H1 (cell line): ENCODE data around the gene IL6ST. TPM values are rescaled to one million over a fixed set of nuclear protein-coding genes. Genes with fewer than 3 reads are reported as not detected.

Experiments used
- CTCF ChIA-PET: fragments of 300-600 bp; sonication (Branson Sonifier 250); formaldehyde crosslinking; loops from one replicate; lab custom pipeline; 2021; ENCODE audit not compliant: partially characterized antibody; lab: Charles Lee
- POLR2A ChIA-PET: fragments of 300-600 bp; sonication (Branson Sonifier 250); formaldehyde crosslinking; loops from one replicate; lab custom pipeline; 2021; ENCODE audit warnings: inconsistent platforms; ENCODE audit not compliant: partially characterized antibody; lab: Charles Lee
- DNase-seq, 2 experiments: peaks; one replicate each; pipeline versions ENCODE4 v3.0.0 to v3.0.0-alpha.2; 2010 to 2022; ENCODE audit warnings: low spot score in 2 of 2, low read depth in 1 of 2, mixed read lengths in 1 of 2
- FAIRE-seq: peaks from 2 replicates; lab custom pipeline; 2011; peaks lifted over from hg19 to GRCh38; lab: Jason Lieb, UNC
- H2AFZ ChIP-seq: 2 replicates; pipeline ENCODE4 v1.8.1; 2012; ENCODE audit warnings: low read length, inconsistent platforms
- H2AK5ac ChIP-seq: 2 replicates; pipeline ENCODE4 v1.6.1; 2013; ENCODE audit warnings: low read depth, low read length
- H2BK120ac ChIP-seq: replicated peaks from 2 replicates; pipeline ENCODE3; 2013; ENCODE audit warnings: low read depth, low read length, inconsistent platforms
- H2BK12ac ChIP-seq: 2 replicates; pipeline ENCODE4 v1.6.1; 2013; ENCODE audit warnings: low read depth, low read length
- H2BK15ac ChIP-seq: 2 replicates; pipeline ENCODE4 v1.6.1; 2013; ENCODE audit warnings: low read length
- H2BK20ac ChIP-seq: 2 replicates; pipeline ENCODE4 v1.6.1; 2013; ENCODE audit warnings: low read length
- H2BK5ac ChIP-seq: 2 replicates; pipeline ENCODE4 v1.6.1; 2013; ENCODE audit warnings: low read depth, low read length
- H3K14ac ChIP-seq: 2 replicates; pipeline ENCODE4 v1.6.1; 2013; ENCODE audit warnings: inconsistent platforms; ENCODE audit not compliant: insufficient read length
- H3K18ac ChIP-seq: 2 replicates; pipeline ENCODE4 v1.6.1; 2013; ENCODE audit warnings: low read length; ENCODE audit errors: extremely low read depth
- H3K23ac ChIP-seq: 2 replicates; pipeline ENCODE4 v1.6.1; 2013; ENCODE audit warnings: inconsistent platforms; ENCODE audit not compliant: insufficient read length
- H3K23me2 ChIP-seq: 2 replicates; pipeline ENCODE4 v1.6.1; 2013; ENCODE audit warnings: low read depth, low read length
- H3K27ac ChIP-seq: 2 replicates; pipeline ENCODE4 v1.6.1; 2011; ENCODE audit warnings: low read depth, low read length, inconsistent platforms
- H3K27me3 ChIP-seq, 4 experiments: replicated peaks in 1 of 4; 1 replicate in 1 of 4; 2 replicates in 3 of 4; pipeline versions ENCODE4 v1.6.1 to v1.8.1; 2011 to 2013; ENCODE audit warnings: low read length in 3 of 4, mild to moderate bottlenecking in 3 of 4, inconsistent platforms in 2 of 4, mixed read lengths in 2 of 4, moderate library complexity in 1 of 4; ENCODE audit not compliant: control insufficient read depth in 3 of 4, insufficient read depth in 3 of 4; ENCODE audit errors: extremely low read depth in 1 of 4
- H3K36me3 ChIP-seq, 4 experiments: 2 replicates each; pipeline versions ENCODE4 v1.6.1 to v1.8.1; 2011 to 2013; ENCODE audit warnings: mild to moderate bottlenecking in 4 of 4, low read length in 3 of 4, moderate library complexity in 2 of 4, control low read depth in 1 of 4, inconsistent platforms in 1 of 4; ENCODE audit not compliant: insufficient read depth in 4 of 4, control insufficient read depth in 2 of 4
- H3K4ac ChIP-seq: replicated peaks from 2 replicates; pipeline ENCODE3; 2013; ENCODE audit warnings: low read length, low read depth, mixed read lengths, inconsistent platforms; ENCODE audit not compliant: insufficient read length
- H3K4me1 ChIP-seq, 4 experiments: replicated peaks in 1 of 4; 1 replicate in 1 of 4; 2 replicates in 3 of 4; pipeline versions ENCODE4 v1.6.1 to v1.8.1; 2011 to 2013; ENCODE audit warnings: low read length in 3 of 4, inconsistent platforms in 2 of 4, mixed read lengths in 1 of 4; ENCODE audit not compliant: insufficient read depth in 4 of 4, control insufficient read depth in 3 of 4
- H3K4me2 ChIP-seq, 2 experiments: 2 replicates each; pipeline versions ENCODE4 v1.6.1 to v1.8.1; 2011 to 2013; ENCODE audit warnings: low read depth in 2 of 2, low read length in 2 of 2, control low read depth in 1 of 2, inconsistent platforms in 1 of 2, mild to moderate bottlenecking in 1 of 2; ENCODE audit not compliant: insufficient read depth in 1 of 2
- H3K4me3 ChIP-seq, 4 experiments: fragments of 200-600, 300-600 bp in 1 of 4; sonication (generic), shearing (Covaris generic), sonication (Bioruptor Twin) in 1 of 4; 2 replicates each; pipeline versions ENCODE4 v1.5.1 to v1.8.1; 2011 to 2016; ENCODE audit warnings: low read length in 4 of 4, low read depth in 3 of 4, control low read depth in 2 of 4, inconsistent platforms in 2 of 4, mild to moderate bottlenecking in 2 of 4, mixed read lengths in 1 of 4, moderate library complexity in 1 of 4; ENCODE audit not compliant: insufficient read depth in 2 of 4; ENCODE audit errors: extremely low read depth in 1 of 4
- H3K56ac ChIP-seq: replicated peaks from 2 replicates; pipeline ENCODE3; 2013; ENCODE audit warnings: low read depth, mild to moderate bottlenecking, mixed read lengths, low read length, inconsistent platforms; ENCODE audit not compliant: insufficient read length
- H3K79me1 ChIP-seq: 2 replicates; pipeline ENCODE4 v1.6.1; 2013; ENCODE audit warnings: low read depth, low read length, control low read depth
- H3K79me2 ChIP-seq, 2 experiments: 2 replicates each; pipeline versions ENCODE4 v1.6.1 to v1.8.1; 2012 to 2013; ENCODE audit warnings: low read length in 2 of 2, mild to moderate bottlenecking in 2 of 2, inconsistent platforms in 1 of 2; ENCODE audit not compliant: insufficient read depth in 2 of 2, control insufficient read depth in 1 of 2
- H3K9ac ChIP-seq, 4 experiments: replicated peaks in 1 of 4; 1 replicate in 1 of 4; 2 replicates in 3 of 4; pipeline versions ENCODE4 v1.6.1 to v1.8.1; 2011 to 2013; ENCODE audit warnings: low read depth in 3 of 4, low read length in 3 of 4, control low read depth in 2 of 4, mild to moderate bottlenecking in 2 of 4, moderate library complexity in 2 of 4, inconsistent platforms in 1 of 4; ENCODE audit errors: extremely low read depth in 1 of 4
- H3K9me3 ChIP-seq, 2 experiments: 2 replicates each; pipeline versions ENCODE4 v1.6.1 to v1.8.1; 2012 to 2013; ENCODE audit warnings: mild to moderate bottlenecking in 2 of 2, moderate library complexity in 2 of 2, control low read depth in 1 of 2, inconsistent platforms in 1 of 2, low read depth in 1 of 2, low read length in 1 of 2, mixed read lengths in 1 of 2; ENCODE audit not compliant: insufficient read depth in 2 of 2
- H4K20me1 ChIP-seq, 2 experiments: replicated peaks in 1 of 2; 2 replicates each; pipeline versions ENCODE3 to v1.8.1; 2011 to 2013; ENCODE audit warnings: inconsistent platforms in 2 of 2, low read length in 2 of 2, mild to moderate bottlenecking in 1 of 2; ENCODE audit not compliant: insufficient read depth in 2 of 2, control insufficient read depth in 1 of 2
- H4K5ac ChIP-seq: 2 replicates; pipeline ENCODE4 v1.6.1; 2013; ENCODE audit warnings: low read length, low read depth, mixed read lengths, inconsistent platforms; ENCODE audit not compliant: insufficient read length
- H4K8ac ChIP-seq: 2 replicates; pipeline ENCODE4 v1.8.0; 2013; ENCODE audit warnings: mild to moderate bottlenecking, moderate library complexity, low read length, inconsistent platforms; ENCODE audit not compliant: insufficient read depth; ENCODE audit errors: extremely low read depth
- H4K91ac ChIP-seq: replicated peaks from 2 replicates; pipeline ENCODE3; 2013; ENCODE audit warnings: low read length, mixed read lengths, inconsistent platforms; ENCODE audit not compliant: insufficient read length
- ASH2L ChIP-seq: fragments of 200-600, 300-600 bp; sonication (generic); IDR thresholded peaks from one replicate; pipeline ENCODE4 v1.7.1; 2017; ENCODE audit warnings: low read length
- CEBPB ChIP-seq: IDR thresholded peaks from 2 replicates; pipeline ENCODE4 v1.6.1; 2012; ENCODE audit warnings: low read depth, low read length
- EZH2 ChIP-seq: fragments of 200-600 bp; sonication (generic); IDR thresholded peaks from 2 replicates; pipeline ENCODE4 v1.7.1; 2012; ENCODE audit warnings: low read depth, mild to moderate bottlenecking, moderate library complexity, low read length, inconsistent platforms; ENCODE audit not compliant: severe bottlenecking
- POU5F1 ChIP-seq: IDR thresholded peaks from 2 replicates; pipeline ENCODE4 v1.6.1; 2011; ENCODE audit warnings: low read depth, mild to moderate bottlenecking, low read length, moderate library complexity
- RXRA ChIP-seq: IDR thresholded peaks from 2 replicates; pipeline ENCODE4 v1.6.1; 2011; ENCODE audit warnings: low read depth, mild to moderate bottlenecking, low read length, moderate library complexity; ENCODE audit not compliant: insufficient read depth
- SIRT6 ChIP-seq: IDR thresholded peaks from one replicate; pipeline ENCODE4 v1.7.1; 2012; ENCODE audit warnings: low read length, inconsistent platforms
- SIX5 ChIP-seq: IDR thresholded peaks from 2 replicates; pipeline ENCODE4 v1.6.1; 2011; ENCODE audit warnings: mild to moderate bottlenecking, low read depth, low read length
- polyA plus RNA-seq, 7 experiments: library from polyadenylated mRNA; depleted of rRNA in 3 of 7; stranded (reverse) in 5 of 7; unstranded in 2 of 7; fragments of >200 nt in 5 of 7; fragments of 200-250 nt in 2 of 7; gene quantifications; 1 replicate in 5 of 7; 2 replicates in 1 of 7; 4 replicates in 1 of 7; pipeline versions ENCODE4 v1.2.1 to v1.2.3, GENCODE V29; 2011 to 2013; ENCODE audit warnings: missing spikeins in 2 of 7, mixed read lengths in 2 of 7
- total RNA-seq: library from RNA; stranded (reverse); fragmentation: NEBNext Ultra II Directional; extraction: Animal tissue kit (Norgen Biotek cat#: 25700); gene quantifications from 2 replicates; pipeline ENCODE4 v1.2.1, GENCODE V29; 2021

The IL6ST gene
- total and polyA plus RNA-seq, 2 of the 8 experiments (the other 6 are each of a cell fraction or from before 2014, with no cell fraction given), result 1.4 to 11.1 TPM

GRCh38 chr5:56006600-56006999, 11.8 kb upstream of the IL6ST start:
- no peak for FAIRE-seq
- TF ChIP-seq RXRA, result no peak
- TF ChIP-seq EZH2, result no peak
- no peak for TF ChIP-seq SIX5
- no peak for TF ChIP-seq ASH2L
- TF ChIP-seq CEBPB, result no peak
- no peak for TF ChIP-seq SIRT6
- no peak for TF ChIP-seq POU5F1

More at GRCh38 chr5:56006600-56006999, 11.8 kb upstream of the IL6ST start:
- Histone ChIP-seq H3K36me3 (no peaks in the 10 kb centered on the region), H2BK120ac (no peak overlapping the region), H2BK5ac (no peak overlapping the region), H3K4me1 (no peaks in the 10 kb centered on the region), H2AFZ (no peak overlapping the region), H2AK5ac (no peak overlapping the region), H2BK15ac (no peak overlapping the region), H3K27ac (no peak overlapping the region), H3K4me3 (no peak overlapping the region), H3K79me2 (no peaks in the 10 kb centered on the region), H4K91ac (no peak overlapping the region), H3K27me3 (no peaks in the 10 kb centered on the region), H2BK20ac (no peak overlapping the region), H3K18ac (no peak overlapping the region), H3K14ac (no peak overlapping the region), H3K56ac (no peak overlapping the region), H3K4ac (no peak overlapping the region), H3K23me2 (no peaks in the 10 kb centered on the region), H2BK12ac (no peak overlapping the region), H3K23ac (no peak overlapping the region), H3K79me1 (no peaks in the 10 kb centered on the region), H3K4me2 (no peak overlapping the region), H4K5ac (no peak overlapping the region), H4K20me1 (no peaks in the 10 kb centered on the region), H4K8ac (no peak overlapping the region), H3K9ac (no peak overlapping the region), H3K9me3 (no peaks in the 10 kb centered on the region)
- ChIA-PET CTCF (interaction anchor here (0.7 to 1.1 kb wide), 2 partner anchors 17 to 70 kb away, joined by 3 to 4 read pairs; no protein-coding TSS in a partner anchor), POLR2A (no interaction called here)
- no peak for DNase-seq
